HL-60/S4 treated with phorbol 12-myristate 13-acetate at 8.2 ng/mL for 4 days and 3 days (cell line): ENCODE results near the gene ZBTB40.

Source experiments
- in situ Hi-C: fragments of 300-500 bp; cut with MboI; formaldehyde crosslinking; loops from 2 replicates; pipeline ENCODE4 v1.15.0; 2022; ENCODE audit warnings: low sequenced_read_pairs

ZBTB40 gene

GRCh38 chr1:22462928-22463327, 11.3 kb downstream of the ZBTB40 start:
- in situ Hi-C loops, result no loop called here

DNA sequence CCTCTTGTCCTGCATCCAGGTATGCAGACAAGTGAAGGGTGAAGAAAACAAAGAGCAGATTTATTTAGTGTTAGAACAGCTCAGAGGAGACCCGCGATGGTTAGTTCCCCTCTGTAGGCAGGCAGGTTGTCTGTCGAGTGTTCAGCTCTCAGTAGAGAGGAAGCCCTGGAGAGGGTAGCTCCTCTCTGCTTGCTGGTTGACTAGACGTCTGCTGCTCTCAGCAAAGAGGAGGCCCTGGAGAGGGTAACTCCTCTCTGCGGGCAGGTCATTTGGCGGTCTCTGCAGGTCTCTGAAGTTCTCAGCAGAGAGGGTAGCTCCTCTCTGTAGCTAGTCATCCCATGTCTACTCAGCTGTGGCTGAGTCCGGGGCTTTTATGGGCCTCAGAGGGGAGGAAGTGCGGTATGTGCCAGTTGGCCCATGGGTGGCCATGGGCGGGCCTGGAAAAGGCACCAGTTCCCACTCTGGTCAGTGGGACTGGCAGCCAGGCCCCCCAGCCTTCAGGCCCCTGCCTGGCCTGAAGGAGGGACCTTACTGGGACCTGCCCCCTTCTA, 13.4 kb downstream of the ZBTB40 start:
- in situ Hi-C loops, result no loop called here

GRCh38 chr1:22465671-22466070, 14.0 kb downstream of the ZBTB40 start:
- in situ Hi-C loops, result no loop called here

DNA sequence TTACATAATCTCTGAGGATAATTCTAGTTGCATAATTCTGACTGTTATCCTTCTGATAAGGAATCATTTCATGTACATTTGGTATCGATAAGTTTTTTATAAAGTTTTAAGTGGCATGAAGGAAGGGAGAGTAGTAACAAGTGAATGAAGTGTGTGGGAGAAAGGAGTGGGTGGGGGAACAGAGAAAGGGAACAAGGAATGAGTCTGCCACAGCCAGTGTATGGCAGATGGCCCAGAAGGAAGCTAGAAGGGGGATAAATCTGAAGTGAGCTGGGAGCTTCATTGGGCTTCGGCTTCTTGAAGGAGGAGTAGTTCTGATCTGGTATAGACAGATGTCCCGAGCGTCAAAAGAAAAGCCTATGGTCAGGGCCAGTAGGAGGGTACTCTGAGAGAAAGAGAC, 18.6 kb downstream of the ZBTB40 start:
- in situ Hi-C loops, result no loop called here

DNA sequence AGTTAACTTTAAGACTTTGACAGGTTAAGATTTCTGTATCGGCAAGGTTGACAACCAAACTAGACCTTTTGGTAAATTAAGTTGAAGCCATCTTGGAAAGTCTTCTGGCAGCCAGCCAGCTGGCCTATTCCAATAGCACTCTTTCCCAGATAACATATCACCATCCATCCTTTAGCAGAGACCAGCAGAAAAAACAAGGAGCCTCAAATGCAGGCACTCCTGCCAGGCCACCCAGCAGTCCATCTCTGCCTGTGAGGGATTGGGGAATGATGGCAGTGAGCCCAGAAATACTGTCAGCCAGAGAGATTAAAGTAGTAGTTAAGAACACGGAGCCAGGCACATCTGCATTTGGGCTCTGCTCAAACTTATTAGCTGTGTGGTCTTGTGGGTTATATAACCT, 19.4 kb downstream of the ZBTB40 start:
- in situ Hi-C loops, result no loop called here

DNA sequence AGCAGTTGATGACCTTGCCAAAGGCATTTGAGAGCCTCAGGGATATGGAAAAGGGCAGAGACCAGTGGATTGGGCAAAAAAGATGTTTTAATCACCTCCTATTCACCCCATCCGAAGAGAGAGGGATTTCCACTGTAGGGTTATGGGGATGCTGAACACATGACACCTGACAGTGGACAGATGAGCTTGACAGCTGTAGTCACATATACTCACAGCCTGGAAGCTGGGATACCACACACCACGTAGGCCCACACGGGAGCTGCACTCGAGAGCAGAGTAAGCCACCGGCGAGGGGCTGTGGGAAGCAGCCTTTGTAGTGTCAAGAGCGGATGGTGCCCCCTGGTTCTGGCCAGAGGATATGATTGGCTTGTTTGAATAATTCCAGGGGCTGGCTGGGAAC, 20.0 kb downstream of the ZBTB40 start:
- in situ Hi-C loops, result no loop called here

- in situ Hi-C loops, result no loop called here
These were observed 20.9 kb downstream of the ZBTB40 start for GRCh38 chr1:22472596-22472995.

DNA sequence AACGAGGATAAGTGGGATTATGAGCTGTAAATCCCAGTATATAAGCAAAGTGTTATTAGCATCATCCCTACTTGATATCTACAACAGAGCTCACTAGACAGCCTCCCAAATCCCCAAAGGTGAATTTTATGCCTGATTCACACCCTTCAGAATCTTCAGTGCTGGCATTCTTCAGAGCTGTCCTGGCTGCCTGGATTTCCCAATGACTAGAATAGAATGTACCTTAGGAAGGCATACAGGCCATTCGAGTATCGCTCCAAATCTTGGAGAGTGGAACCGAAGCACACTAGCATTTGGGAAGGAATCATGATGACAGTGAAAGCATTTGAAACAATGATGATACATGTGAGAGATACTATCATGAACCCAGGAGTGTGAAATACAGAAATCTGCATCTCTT, 22.3 kb downstream of the ZBTB40 start:
- in situ Hi-C loops, result no loop called here

- in situ Hi-C loops, result no loop called here
These were observed 24.9 kb downstream of the ZBTB40 start for GRCh38 chr1:22476566-22476965.

GRCh38 chr1:22483121-22483520, 31.5 kb downstream of the ZBTB40 start:
- in situ Hi-C loops, result no loop called here

DNA sequence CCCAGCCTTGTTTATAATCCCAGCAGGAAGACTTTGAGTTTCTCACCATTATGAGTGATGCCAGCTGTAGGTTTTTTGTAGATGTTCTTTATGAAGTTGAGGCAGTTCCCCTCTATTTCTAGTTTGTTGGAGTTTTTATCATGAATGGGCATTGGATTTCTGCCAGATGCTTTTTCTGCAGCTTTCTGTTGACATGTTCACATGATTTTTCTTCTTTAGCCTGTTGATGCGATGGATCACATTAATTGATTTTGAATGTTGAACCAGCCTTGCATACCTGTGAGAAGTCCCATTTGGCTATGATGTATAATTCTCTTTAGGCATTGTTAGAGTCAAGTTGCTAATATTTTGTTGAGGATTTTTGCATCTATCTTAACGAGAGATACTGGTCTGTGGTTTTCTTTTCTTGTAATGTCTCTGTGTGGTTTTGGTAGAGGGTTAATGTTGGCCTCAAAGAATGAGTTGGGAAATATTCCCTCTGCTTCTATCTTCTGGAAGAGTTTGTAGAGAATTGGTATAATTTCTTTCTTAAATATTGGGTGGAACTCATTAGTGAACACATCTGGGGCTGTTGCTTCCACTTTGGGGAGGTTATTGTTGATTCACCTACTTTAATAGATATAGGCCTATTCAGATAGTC, 33.2 kb downstream of the ZBTB40 start:
- in situ Hi-C loops, result no loop called here

GRCh38 chr1:22485431-22485830, 33.8 kb downstream of the ZBTB40 start:
- in situ Hi-C loops, result no loop called here

- in situ Hi-C loops, result no loop called here
These were observed 36.1 kb downstream of the ZBTB40 start for GRCh38 chr1:22487781-22488180.

- in situ Hi-C loops, result no loop called here
These were observed 36.7 kb downstream of the ZBTB40 start for GRCh38 chr1:22488319-22488718.

DNA sequence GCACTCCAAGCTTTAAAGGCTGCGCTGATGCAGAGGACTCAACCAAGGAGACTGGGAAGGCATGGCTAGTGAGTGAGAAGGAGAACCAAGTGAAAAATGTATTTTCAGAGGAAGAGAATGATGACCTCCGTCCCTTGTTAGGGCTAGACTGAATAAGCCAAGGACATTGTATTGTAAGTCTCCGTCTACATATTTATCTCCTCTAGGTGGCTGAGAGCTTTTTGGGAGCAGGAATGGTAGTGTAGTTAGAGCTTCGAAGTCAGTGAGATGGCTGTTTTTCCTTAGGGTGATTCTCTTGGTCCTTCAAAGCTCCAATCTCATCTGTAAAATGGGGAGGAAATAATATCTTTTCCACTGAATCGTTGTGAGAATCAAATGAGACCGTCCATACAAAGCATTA, 37.6 kb downstream of the ZBTB40 start:
- in situ Hi-C loops, result no loop called here

DNA sequence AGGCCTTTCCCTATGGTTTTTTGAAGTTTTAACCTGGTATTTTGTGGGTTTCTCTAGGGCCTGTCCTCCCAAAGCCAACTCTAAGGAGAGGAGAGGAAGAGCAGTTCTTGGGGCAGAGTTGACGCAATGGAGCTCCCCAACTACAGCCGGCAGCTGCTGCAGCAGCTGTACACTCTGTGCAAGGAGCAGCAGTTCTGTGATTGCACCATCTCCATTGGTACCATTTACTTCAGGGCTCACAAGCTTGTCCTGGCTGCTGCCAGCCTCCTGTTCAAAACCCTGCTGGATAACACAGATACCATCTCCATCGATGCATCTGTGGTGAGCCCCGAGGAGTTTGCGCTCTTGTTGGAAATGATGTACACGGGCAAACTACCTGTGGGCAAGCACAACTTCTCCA, 38.2 kb downstream of the ZBTB40 start:
- in situ Hi-C loops, result no loop called here

DNA sequence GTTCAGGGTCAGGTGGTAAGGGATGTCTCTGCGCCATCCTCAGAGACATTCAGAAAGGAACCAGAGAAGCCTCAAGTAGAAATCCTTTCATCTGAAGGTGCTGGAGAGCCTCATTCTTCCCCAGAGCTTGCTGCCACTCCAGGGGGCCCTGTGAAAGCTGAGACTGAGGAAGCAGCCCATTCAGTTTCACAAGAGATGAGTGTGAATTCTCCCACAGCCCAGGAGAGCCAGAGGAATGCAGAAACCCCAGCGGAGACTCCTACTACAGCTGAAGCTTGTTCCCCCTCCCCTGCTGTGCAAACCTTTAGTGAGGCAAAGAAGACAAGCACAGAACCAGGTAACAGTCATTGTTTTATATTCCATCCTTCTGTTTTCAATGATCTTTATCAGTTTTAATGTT, 38.7 kb downstream of the ZBTB40 start:
- in situ Hi-C loops, result no loop called here

DNA sequence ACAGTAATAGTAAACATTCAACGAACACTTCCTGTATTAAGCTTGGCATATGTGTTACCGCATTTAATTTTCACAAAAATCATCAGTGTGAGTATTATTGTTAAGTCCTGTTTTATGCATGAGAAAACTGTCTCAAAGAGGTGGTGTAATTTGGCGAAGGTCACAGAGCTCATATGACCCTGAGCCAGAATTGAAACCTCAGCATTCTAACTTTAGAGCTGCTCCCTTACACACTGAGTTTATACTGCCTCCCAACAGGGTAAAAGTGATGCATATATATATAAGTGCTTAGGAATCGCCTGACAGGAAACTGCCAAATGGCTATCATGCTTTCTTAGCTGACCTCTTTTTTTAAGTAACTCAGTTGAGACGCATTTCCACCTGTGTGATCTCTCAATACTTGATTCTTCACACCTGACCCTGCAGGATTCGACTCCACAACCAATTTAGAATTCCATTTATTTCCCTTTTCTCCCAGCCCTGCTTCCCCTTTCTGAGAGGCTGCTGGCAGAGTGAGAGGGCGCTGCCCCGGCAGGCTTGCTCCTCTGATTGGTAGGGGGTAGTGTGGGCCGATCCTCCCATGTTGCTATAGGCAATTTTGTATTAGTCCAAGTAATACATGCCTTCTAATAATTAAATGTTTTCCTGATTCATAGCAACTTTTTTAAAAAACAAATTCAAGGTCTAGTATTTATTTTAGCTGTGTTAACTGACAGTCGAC, 40.5 kb downstream of the ZBTB40 start:
- in situ Hi-C loops, result no loop called here

GRCh38 chr1:22494144-22494543, 42.5 kb downstream of the ZBTB40 start:
- in situ Hi-C loops, result no loop called here

- in situ Hi-C loops, result no loop called here
These were observed 43.4 kb downstream of the ZBTB40 start for GRCh38 chr1:22494943-22495579.

DNA sequence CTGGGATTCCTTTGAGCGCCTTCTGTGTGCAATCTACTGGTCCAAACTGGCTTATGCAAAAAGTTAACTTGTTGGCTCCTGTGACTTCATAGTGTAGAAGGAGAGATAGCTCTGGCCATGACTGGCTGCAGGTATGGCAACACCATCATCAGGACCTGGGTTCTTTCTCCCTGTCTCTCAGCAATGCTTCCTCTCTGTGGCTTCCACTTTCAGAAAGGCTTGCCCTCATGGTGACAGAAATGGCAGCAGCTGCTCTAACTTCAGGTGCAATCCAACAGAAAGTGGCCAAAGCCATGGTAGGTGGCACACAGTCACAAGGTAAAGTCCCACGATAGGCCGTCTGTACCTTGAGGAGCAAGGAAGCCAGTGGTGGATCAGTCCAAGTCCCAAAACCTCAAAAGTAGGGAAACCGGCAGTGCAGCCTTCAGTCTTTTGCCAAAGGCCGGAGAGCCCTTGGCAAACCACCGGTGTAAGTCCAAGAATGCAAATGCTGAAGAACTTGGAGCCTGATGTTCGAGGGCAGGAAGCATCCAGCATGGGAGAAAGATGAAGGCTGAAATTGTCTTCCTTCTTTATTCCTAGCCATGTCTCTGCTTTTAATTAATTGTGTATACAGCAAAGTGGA, 45.0 kb downstream of the ZBTB40 start:
- in situ Hi-C loops, result no loop called here

- in situ Hi-C loops, result no loop called here
These were observed 46.8 kb downstream of the ZBTB40 start for GRCh38 chr1:22498463-22498862.
